NCI-H226 (cell line): ENCODE measurements around the gene GFY.

Source experiments
- DNase-seq: peaks from one replicate; pipeline ENCODE4 v3.0.0-alpha.2; 2015

Gene GFY, protein sequence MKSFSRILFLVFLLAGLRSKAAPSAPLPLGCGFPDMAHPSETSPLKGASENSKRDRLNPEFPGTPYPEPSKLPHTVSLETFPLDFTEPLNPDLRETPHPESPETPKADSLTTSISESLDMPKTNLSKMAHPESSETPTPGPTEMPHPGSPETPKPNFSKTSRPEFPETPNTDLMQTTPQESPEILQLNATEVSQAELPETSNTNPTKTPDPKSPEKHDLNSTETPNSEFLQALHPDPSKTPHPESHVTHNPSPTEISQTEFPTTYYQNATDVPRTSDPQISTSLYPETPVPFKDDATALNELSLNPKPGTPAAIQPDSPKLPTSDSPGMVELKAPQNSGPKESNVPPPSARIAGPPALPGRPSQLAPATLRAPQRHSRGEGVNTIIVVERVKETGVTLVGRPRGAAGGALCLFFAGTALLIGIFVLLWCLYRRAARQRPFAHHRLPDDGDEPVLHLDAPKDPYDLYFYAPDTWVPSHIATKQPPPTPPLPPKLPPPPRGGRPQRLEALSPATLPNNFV

DNA sequence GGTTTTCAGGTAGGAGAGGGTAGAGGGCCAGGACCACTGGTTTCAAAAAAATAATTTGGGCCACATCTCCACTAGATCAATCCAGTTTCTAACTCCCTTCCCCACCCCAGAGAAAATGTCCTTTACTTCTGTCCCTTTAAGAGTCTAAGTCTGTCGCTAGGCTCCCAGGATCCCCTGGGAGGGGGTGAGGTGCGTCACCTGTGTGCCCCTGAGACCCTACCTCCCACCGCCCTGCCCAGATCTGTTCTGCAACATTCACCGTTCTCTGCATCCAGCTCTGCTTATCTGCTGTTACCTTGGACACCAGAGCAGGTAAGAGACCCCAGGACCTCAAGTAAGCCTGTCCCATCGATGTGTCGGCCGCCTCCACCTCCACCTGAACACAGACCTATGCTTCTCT, at the start of gene GFY:
Gene GFY, plus strand, starts transcription at position 211 of the 400 bp plus-strand sequence. CDS start 1,043 bp downstream, outside the sequence.
- no peak for DNase-seq

DNA sequence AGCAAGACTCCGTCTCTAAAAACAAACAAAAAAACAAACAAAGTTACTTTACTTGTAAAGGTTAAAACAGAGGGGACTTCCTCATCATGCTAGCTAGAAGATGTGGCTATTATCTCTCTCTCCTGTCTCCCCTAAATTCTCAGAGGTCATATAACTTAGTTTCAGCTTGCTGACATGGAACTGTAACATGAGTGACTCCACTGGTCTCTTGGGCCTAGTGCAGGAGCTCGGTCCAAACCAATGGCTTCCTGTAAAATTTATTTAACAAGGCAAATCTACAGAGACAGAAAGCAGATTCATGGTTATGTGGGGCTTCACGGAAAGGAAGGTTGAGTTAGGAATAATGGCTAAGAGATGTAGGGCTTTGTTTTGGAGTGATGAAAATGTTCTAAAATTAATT, 46.7 kb upstream of the GFY start:
- DNase-seq: no peak

DNA sequence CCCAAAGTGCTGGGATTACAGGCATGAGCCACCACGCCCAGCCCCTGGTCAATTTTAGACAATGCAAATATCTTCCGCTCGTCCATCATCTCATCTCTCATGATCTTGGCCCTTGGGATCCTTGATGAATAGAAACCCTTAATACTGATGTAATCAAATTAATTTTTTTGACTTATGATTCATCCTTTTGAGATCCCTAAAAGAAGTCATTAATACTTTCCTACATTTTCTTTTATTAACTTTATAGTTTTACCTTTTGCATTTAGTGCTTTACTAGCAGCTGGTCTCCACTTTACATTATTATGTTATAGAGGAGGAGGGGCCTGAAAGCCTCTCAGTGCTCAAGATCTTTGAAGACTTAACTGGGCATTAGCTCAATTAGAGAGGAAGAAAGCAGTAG, 44.8 kb upstream of the GFY start:
- no peak for DNase-seq

DNA sequence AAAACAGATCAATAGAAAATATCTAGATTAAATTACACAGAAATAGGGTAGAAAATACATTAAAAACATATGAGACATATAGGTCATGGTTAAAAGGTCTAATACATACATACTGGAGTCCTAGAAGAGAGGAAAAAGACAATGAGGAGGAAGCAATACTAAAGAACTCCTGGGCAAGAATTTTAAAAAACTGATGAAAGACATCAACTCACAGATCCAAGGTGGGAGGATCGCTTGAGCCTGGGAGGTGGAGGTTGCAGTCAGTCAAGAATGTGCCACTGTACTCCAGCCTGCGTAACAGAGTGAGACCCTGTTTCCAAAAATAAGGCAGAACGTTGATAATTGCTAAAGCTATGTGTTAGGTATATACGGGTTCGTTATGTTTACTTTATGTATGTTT, 42.5 kb upstream of the GFY start:
- no peak for DNase-seq

DNA sequence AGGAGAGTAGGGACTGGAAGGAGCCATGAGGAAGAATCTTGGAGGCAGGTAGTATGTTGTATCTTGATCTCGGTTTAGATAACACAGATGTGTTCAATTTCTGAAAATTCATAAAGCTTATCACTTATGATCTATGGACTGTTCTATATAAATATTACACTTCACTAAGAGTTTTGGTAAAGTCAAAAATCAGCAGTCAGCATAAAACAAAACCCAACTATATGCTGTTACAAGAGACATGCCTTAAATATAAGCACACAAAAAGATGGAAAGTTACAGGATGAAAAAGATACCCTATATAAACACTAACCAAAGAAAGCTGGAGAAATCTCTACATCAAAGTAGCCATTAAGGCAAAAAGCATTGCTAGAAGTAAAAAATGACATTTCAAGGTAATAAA, 41.6 kb upstream of the GFY start:
- DNase-seq: no peak

DNA sequence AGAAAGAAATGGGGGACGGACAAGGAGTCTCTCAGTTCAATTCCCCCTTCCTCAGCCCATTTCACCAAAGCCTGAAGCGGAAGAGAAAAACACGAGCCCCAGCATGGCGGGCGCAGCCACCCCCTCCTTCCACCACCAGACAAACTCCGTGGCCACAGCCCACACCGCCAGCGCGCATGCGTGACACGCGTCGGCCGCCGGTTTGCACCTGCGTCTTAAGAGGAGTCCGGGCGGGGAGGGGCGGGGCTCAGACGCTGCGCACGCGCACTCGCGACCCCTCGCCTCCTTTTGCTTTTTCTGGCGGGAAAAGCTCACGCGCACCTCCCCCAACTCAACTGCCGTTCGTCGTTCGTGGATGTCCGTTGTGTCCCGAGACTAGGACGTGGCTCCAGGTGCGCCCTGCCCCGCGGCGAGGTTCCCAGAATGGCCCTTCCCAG, 37.2 kb upstream of the GFY start, which contains the start of gene KASH5:
Gene KASH5, plus strand, starts transcription at position 314 of the 437 bp plus-strand sequence. CDS start 2,635 bp downstream, outside the sequence.
- no peak for DNase-seq

DNA sequence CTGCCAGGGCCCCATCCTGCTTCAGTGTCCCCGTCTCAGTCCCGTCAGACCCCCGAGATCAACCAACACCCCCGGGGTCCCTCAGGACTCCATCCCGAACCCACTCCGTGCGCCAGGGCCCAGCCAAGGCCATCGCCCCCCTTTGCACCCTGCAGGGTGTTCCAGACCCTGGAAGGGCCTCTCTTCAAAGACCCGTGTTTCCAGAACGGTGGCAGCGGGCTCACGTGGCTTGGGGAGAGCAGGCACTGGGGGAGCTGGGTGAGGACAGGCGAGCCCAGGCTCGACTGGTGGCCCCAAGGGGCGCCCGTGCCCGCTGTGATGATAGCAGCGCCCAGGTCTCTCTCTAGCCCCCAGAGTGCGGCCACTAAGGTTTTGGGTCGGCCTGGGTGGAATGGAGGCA, 35.8 kb upstream of the GFY start:
- DNase-seq: no peak

DNA sequence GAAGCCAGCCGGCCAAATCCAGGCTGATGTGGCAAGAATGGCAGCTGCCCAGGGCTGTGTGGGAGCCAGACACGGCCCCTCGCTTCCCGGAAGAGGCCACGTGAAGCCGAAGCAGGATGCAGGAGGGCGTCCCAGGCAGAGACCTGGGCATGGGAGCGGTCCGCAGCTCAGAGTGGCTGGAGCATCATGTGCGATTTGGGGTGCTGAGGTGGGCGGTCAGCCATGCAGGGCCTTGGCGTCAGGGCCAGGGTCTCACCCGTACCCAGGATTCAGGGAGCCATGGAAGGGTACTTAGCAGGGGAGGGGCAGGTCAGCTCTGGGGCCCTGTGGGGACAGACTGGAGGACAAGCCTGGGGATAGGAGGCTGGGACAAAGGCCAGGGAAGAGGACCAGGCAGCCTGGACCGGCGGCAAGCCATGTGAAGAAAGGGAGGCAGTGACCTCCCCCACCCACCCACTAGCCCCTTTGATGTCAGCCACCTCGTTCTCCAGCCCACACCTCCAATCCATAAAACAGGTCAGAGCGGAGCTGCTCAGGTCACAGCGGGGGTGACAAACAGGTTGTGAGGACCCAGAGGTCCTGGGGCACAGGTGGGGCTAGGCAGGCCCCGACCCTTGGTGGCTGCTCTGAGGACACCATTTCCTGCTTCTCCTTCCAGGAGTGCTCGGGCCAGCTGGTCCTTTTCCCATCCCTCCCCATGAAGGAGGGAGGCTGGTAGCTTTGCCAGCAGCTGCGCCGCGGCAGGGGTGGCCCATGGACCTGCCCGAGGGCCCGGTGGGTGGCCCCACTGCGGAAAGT, 34.9 kb upstream of the GFY start:
- no peak for DNase-seq

DNA sequence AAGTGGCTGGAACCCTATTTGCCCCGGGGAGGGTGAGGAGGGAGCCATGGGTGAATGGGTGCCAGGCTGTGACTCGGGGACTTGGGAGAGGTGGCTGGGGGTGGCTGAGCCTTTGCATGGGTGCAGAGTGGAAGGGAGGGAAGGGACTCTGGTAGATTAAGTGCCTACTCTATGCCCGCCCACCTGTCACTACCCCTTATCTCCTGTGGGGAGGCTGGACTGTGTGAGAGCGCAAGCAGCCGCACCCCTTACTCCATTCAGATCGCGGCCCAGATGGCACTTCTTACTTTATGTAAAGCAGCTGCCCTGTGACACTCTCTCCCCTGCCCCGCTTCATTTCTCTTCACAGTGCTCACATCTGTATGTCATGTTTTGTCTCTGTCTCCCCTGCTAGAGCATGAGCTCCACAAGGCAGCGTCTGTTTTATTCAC, 34.2 kb upstream of the GFY start:
- DNase-seq: no peak

DNA sequence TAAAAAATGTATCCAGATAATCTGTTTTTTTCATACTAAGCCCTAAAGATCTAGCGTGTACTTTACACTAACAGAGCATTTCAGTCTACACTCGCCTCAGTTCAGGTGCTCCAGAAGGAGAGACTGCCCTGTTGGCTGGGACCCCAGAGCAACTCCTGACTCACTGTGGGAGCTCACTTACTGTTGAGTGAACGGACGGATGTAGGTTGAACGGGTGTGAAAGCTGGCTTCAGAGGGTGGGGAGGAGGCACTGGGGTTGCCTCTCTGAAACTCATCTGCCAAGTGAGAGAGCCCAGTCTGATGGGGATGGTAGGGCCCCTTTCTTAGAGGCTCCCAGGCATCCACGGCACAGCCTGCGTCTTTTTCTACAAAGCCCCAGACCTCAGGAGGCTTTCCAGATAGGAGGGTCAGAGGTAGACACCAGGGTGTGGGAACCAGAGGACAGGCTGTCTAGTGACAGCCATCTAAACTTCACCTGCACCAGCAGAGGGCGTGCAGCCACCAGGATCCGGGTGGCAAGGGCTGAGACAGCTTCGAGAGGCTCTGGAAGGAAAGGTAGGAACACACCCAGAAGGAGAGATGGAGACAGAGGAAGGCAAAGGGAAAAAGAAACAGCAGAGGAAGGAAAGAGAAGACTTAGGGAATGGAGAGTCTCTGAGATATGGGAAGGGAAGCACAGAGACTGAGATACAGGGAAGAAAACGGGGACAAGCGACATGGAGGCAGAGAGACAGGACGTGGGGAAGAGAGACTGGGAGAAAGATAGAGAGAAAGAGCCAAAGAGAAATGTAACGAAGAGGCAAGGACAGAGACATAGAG, 33.4 kb upstream of the GFY start:
- peak; percentile 47 for DNase-seq

DNA sequence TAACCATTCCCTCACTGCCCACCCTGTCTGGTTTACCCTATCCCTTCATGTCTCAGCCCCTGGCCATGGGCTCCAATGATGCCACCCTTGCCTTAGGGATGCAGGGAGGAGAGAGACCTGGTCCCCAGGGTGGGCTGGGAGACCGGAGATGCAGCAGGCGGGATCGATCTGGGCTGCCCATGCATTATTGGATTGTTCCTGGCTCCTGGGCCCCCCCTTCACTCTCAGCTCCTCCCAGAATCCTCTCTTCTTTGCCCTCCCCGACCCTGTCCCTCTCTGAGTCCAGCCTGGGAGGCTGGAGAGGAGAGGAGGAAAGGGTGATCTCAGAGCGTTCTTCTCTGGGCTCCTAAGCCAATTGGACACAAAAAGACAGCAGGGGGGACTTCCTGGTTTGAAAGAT, 31.3 kb upstream of the GFY start:
- no peak for DNase-seq

DNA sequence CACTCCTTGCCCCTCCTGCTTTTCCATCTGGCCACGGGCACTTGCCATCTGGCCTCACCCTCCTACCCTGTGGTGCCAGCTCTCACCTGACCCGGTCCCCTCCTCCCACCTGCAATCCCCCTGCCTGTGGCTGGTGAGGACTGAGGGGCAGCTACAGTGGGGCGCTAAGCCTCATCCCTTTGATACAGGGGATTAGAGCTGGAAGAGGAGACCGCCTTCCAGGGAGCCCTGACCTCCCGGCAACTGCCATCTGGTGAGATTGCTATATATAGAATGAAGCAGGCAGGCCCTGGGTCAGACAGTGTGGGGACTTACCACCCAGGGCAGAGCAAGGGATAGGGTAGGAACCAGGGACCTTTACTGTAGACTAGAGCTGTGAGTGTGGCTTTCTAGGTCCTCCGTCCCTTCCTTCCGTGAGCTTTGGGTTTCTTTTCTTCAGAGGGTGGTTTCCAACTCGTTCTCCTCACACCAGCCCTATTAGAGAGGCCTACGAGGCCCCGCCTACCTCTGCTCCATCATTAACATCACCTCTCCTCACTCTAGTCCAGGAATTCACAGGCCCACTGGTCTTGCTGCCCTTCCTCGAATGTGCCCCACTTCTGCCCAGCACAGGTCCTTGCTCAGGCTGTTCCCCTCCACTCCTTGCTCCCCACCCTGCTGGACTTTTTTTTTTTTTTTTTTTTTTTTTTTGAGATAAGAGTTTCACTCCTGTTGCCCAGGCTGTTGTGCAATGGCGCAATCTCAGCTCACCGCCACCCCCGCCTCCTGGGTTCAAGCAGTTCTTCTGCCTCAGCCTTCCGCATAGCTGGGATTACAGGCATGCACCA, 29.4 kb upstream of the GFY start:
- no peak for DNase-seq

DNA sequence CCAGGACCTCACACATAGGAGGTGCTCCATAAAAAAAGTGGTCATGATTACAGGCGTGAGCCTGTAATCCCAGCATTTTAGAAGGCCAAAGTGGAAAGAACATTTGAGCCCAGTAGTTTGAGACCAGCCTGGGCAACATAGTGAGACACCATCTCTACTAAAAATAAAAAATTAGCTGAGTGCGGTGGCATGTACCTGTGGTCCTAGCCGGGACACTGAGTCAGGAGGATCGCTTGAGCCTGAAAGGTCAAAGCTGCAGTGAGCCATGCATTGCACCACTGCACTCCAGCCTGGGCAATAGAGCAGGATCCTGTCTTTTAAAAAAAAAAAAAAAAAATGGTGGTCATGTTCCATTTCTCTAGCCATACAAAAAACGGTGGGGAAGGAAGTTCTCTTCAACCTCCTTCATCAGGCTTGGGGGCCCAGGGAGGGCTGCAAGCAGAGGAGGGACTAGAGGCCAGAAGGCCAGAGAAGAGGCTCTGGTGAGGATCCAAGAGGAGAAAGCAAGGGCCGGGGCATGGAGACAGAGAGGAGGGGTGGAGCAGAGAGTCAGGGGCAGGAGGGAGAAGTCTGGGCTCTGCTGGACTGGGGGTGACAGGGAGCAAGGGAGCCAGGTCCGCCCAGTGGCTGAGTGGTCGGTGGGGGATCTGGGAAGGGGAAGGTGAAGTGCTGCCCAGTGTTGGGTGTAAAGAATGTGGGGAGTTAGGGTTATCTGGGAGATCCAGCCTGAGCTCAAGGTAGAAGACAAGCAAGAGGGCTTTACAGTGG, 28.3 kb upstream of the GFY start:
- DNase-seq: no peak

DNA sequence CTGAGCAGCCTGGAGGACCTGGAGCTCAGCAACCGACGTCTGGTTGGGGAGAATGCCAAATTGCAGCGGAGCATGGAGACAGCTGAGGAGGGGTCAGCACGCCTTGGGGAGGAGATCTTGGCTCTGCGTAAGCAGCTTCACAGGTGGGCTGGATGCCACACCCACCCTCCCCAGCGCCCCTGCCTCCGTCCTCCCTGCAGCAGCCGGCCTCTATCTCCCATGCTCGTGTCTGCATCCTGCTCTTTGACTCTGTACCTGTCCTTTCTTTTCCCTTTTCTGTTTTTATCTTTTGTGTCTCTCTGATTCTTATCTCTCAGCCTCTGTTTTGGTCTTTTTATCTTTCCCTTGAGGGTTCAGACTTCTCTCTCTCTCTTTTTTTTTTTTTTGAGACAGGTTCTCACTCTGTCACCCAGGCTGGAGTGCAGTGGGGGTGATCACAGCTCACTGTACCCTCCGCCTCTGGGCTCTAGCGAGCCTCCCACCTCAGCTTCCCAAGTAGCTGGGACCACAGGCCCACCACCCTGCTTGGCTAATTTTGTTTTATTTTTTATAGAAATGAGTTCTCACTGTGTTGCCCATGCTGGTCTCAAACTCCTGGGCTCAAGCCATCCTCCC, 27.1 kb upstream of the GFY start:
- DNase-seq: no peak

DNA sequence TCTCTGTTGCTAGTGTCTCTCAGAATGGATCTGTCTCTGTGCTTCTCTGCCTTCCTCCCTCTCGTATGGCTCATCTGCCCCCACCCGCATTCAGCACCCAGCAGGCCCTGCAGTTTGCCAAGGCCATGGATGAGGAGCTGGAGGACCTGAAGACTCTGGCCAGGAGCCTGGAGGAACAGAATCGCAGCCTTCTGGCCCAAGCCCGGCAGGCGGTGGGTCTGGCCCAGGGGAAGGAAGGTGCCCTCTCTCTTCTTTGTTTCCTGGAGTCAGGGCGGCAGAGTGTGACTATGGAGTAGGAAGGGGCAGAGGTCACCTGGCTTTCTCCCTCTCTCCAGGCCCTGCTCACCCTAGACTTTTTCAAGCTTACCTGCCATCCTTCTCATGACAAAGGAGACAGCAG, 26.3 kb upstream of the GFY start:
- no peak for DNase-seq

DNA sequence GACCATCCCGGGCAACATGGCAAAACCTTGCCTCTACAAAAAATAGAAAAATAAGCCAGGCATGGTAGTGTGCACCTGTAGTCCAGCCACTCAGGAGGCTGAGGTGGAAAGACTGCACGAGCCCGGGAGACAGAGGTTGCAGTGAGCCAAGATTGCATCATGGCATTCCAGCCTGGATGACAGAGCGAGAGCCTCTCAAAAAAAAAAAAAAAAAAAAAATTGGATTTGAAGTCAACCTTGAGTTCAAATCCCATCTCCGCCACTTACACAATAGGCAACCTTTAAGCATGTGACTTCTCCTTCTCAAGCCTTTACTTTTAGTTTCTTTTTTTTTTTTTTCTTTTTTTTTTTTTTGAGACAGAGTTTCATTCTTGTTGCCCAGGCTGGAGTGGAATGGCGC, 25.2 kb upstream of the GFY start:
- DNase-seq: peak; percentile 55

DNA sequence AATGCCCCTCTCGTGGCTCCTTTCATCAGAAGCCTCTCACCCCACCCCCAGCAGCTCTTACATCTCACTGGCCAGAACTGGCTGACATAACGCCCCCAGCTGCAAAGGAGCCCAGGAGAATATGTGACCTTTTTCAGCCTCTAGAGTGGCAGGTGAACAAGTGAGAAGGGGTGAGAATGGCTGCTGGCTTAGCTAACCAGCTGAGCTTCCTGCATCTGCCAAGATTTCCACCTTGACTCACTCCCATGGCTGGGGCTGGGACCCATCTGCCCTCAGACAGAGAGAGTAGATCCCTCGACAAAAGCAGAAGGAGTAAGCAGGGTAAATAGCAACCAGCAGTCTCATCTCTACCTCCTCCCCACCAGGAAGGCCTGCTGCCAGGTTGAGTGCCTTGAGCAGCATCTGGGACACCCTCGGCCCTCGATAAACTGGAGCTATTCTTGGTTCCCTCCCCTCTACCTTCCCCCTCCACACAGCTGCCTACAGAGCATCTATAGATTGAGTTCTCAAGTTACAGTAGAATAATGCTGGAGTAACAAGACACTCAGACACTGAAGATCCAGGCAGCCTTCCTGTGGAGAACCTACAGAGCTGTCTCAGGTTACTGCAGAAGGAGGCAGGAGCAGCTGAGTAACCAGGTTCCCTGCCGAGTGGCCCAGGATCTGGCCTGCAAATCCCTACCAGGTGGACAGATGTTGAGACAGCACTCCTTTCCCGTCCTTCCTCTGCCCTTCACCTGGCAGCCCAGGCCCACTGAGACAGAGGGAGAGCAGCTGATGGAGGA, 21.6 kb upstream of the GFY start:
- no peak for DNase-seq

DNA sequence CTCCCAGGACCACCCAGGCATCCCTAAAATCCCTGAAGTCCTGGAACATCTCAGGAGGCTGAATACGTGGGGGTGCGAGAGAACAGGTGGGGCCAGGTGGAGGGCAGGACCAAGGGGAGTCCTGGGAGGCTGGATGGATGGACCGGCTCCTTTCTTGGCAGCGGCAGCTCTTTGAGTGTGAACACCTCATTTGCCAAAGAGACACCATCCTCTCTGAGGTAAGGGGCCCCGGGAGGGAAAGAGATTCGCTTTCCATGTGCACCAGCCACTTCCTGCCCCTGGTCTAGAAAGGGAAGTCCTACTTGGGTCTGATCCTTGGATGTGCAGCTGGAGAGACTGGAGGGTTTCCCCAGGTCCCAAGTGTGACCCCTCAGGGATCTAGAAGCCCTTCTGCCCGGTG, 18.1 kb upstream of the GFY start:
- no peak for DNase-seq

DNA sequence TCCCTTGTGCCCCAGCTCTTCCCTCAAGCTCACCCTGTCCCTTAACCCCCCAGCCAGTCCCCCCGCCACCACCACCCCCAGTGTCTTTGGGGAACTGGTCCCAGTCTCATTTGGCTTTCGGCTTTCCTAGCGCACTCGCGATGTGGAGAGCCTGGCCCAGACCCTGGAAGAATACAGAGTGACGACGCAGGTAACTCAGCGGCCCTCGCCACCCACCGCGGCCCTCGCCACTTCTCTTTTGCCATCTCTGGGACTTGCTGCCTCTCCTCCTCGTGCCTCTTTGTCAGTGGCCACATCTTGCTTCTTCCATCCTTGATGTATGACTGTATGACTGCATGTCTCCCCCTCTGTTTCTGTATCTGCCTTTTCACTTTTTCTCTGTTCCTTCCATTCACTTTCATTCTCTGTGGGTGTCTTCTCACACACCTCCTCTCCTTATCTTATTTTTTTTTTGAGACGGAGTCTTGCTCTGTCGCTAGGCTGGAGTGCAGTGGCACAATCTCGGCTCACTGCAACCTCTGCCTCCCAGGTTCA, 17.6 kb upstream of the GFY start:
- no peak for DNase-seq
